NCI-H748 (cell line): Measurements from ENCODE around the gene TNIK.
"Not testable (repeated sequence)": the region's sequence is repeated elsewhere in the genome, so short reads cannot be mapped to it uniquely, and the experiment has no call there.

Experiments
- DNase-seq: peaks from one replicate; lab custom pipeline; 2025; ENCODE audit not compliant: unreplicated experiment; lab: John Stamatoyannopoulos, UW

The TNIK gene

GRCh38 chr3:171389491-171389890 is 70.7 kb downstream of the TNIK start:
- DNase-seq = no peak

GRCh38 chr3:171388527-171388926 is 71.7 kb downstream of the TNIK start:
- DNase-seq = no peak

GRCh38 chr3:171387062-171387461 is 73.1 kb downstream of the TNIK start:
- no peak for DNase-seq

GRCh38 chr3:171385086-171385485 is 75.1 kb downstream of the TNIK start:
- no peak for DNase-seq

- DNase-seq = no peak
These were observed 75.9 kb downstream of the TNIK start for GRCh38 chr3:171384101-171384891.

- no peak for DNase-seq
These were observed 76.8 kb downstream of the TNIK start for GRCh38 chr3:171383206-171384018.

- DNase-seq = not testable (repeated sequence)
These were observed 77.9 kb downstream of the TNIK start for GRCh38 chr3:171382347-171382746.

- DNase-seq = no peak
These were observed 79.3 kb downstream of the TNIK start for GRCh38 chr3:171380711-171381425.

GRCh38 chr3:171379961-171380483 is 80.2 kb downstream of the TNIK start:
- DNase-seq = no peak

GRCh38 chr3:171379281-171379680 is 80.9 kb downstream of the TNIK start:
- no peak for DNase-seq

- DNase-seq = no peak
These were observed 81.6 kb downstream of the TNIK start for GRCh38 chr3:171378586-171378985.

GRCh38 chr3:171377859-171378258 is 82.3 kb downstream of the TNIK start:
- no peak for DNase-seq

GRCh38 chr3:171376596-171376947 is 83.6 kb downstream of the TNIK start:
- no peak for DNase-seq

GRCh38 chr3:171375666-171376595 is 84.3 kb downstream of the TNIK start:
- DNase-seq = no peak

GRCh38 chr3:171374661-171375285 is 85.4 kb downstream of the TNIK start:
- no peak for DNase-seq

- DNase-seq = no peak
These were observed 85.9 kb downstream of the TNIK start for GRCh38 chr3:171374260-171374659.

- DNase-seq = no peak
These were observed 86.5 kb downstream of the TNIK start for GRCh38 chr3:171373711-171374110.

GRCh38 chr3:171372694-171373093 is 87.5 kb downstream of the TNIK start:
- DNase-seq = no peak

- no peak for DNase-seq
These were observed 88.9 kb downstream of the TNIK start for GRCh38 chr3:171371354-171371753.

GRCh38 chr3:171369156-171369555 is 91.0 kb downstream of the TNIK start:
- DNase-seq = no peak
